CD14-positive monocyte (primary cell): Measurements from ENCODE around the gene PRTFDC1. TPM values are rescaled to one million over a fixed set of nuclear protein-coding genes. Genes with fewer than 3 reads are reported as not detected.

ENCODE experiments used
- DNase-seq, 3 donors: peaks; one replicate each; pipeline ENCODE4 v3.0.0-alpha.2; 2011 to 2022
- H2AFZ ChIP-seq: 2 replicates; pipeline ENCODE4 v1.6.0; 2012; ENCODE audit warnings: mild to moderate bottlenecking, low read depth, low read length, inconsistent platforms; ENCODE audit not compliant: insufficient read depth, poor library complexity, severe bottlenecking
- H3K27ac ChIP-seq, 2 donors: 1 replicate in 1 of 2; 2 replicates in 1 of 2; pipeline ENCODE4 v1.5.1; 2012 to 2013; ENCODE audit warnings: low read length in 2 of 2, control low read depth in 1 of 2, inconsistent platforms in 1 of 2, low read depth in 1 of 2, mild to moderate bottlenecking in 1 of 2
- H3K27me3 ChIP-seq, 2 donors: one replicate each; pipeline versions ENCODE4 v1.6.0 to v1.6.1; 2011 to 2013; ENCODE audit warnings: low read length in 2 of 2; ENCODE audit not compliant: control insufficient read depth in 2 of 2, insufficient read depth in 2 of 2
- H3K36me3 ChIP-seq, 2 donors: replicated peaks in 1 of 2; 1 replicate in 1 of 2; 2 replicates in 1 of 2; pipeline versions ENCODE4 v1.5.1 to v1.6.1; 2012 to 2013; ENCODE audit warnings: low read length in 2 of 2, control low read depth in 1 of 2, inconsistent platforms in 1 of 2, mild to moderate bottlenecking in 1 of 2; ENCODE audit not compliant: insufficient read depth in 2 of 2, control insufficient read depth in 1 of 2
- H3K4me1 ChIP-seq, 2 donors: 1 replicate in 1 of 2; 2 replicates in 1 of 2; pipeline versions ENCODE4 v1.5.1 to v1.6.1; 2012 to 2013; ENCODE audit warnings: low read length in 2 of 2, control low read depth in 1 of 2, inconsistent platforms in 1 of 2, mild to moderate bottlenecking in 1 of 2, moderate library complexity in 1 of 2; ENCODE audit not compliant: insufficient read depth in 2 of 2, control insufficient read depth in 1 of 2
- H3K4me2 ChIP-seq: replicated peaks from 2 replicates; pipeline ENCODE3; 2012; ENCODE audit warnings: low read length, moderate library complexity, mild to moderate bottlenecking; ENCODE audit not compliant: poor library complexity, severe bottlenecking; ENCODE audit errors: extremely low read depth
- H3K4me3 ChIP-seq, 3 experiments: fragments of 200-600 bp in 1 of 3; sonication (generic) in 1 of 3; replicated peaks in 1 of 3; 1 replicate in 2 of 3; 2 replicates in 1 of 3; pipeline ENCODE4 v1.5.1; 2011 to 2013; ENCODE audit warnings: low read length in 3 of 3, mild to moderate bottlenecking in 3 of 3, control low read depth in 2 of 3, low read depth in 2 of 3, inconsistent platforms in 1 of 3, moderate library complexity in 1 of 3
- H3K79me2 ChIP-seq: 2 replicates; pipeline ENCODE4 v1.6.0; 2012; ENCODE audit warnings: mild to moderate bottlenecking, control low read depth, inconsistent platforms, low read length, moderate library complexity; ENCODE audit not compliant: insufficient read depth
- H3K9ac ChIP-seq: 2 replicates; pipeline ENCODE4 v1.6.0; 2017; ENCODE audit warnings: low read length, mild to moderate bottlenecking; ENCODE audit not compliant: insufficient read depth, poor library complexity, severe bottlenecking
- H3K9me3 ChIP-seq, 2 donors: replicated peaks in 1 of 2; 1 replicate in 1 of 2; 2 replicates in 1 of 2; pipeline versions ENCODE4 v1.5.1 to v1.6.1; 2012 to 2013; ENCODE audit warnings: low read length in 2 of 2, control low read depth in 1 of 2; ENCODE audit not compliant: control insufficient read depth in 1 of 2, insufficient read depth in 1 of 2
- H4K20me1 ChIP-seq: 2 replicates; pipeline ENCODE4 v1.6.0; 2012; ENCODE audit warnings: mild to moderate bottlenecking, low read length, control low read depth, moderate library complexity; ENCODE audit not compliant: insufficient read depth
- H3K27ac Mint-ChIP-seq, 7 donors: one replicate each; pipeline ENCODE4 v1.8.0; 2020; ENCODE audit warnings: mild to moderate bottlenecking in 7 of 7, mixed read lengths in 7 of 7, moderate library complexity in 6 of 7, inconsistent platforms in 2 of 7
- H3K27me3 Mint-ChIP-seq, 3 donors: one replicate each; pipeline ENCODE4 v1.8.0; 2021 to 2022; ENCODE audit warnings: low read depth in 3 of 3, mild to moderate bottlenecking in 3 of 3, mixed read lengths in 3 of 3, moderate library complexity in 3 of 3, inconsistent platforms in 1 of 3
- H3K36me3 Mint-ChIP-seq, 2 donors: one replicate each; pipeline ENCODE4 v1.8.0; 2020; ENCODE audit warnings: mixed read lengths in 2 of 2, inconsistent platforms in 1 of 2, mild to moderate bottlenecking in 1 of 2
- H3K4me1 Mint-ChIP-seq: one replicate; pipeline ENCODE4 v1.8.0; 2020; ENCODE audit warnings: mild to moderate bottlenecking, mixed read lengths
- H3K4me3 Mint-ChIP-seq, 2 donors: one replicate each; pipeline ENCODE4 v1.8.0; 2020; ENCODE audit warnings: mild to moderate bottlenecking in 2 of 2, mixed read lengths in 2 of 2, moderate library complexity in 1 of 2
- H3K9me3 Mint-ChIP-seq, 7 donors: one replicate each; pipeline ENCODE4 v1.8.0; 2020 to 2022; ENCODE audit warnings: mixed read lengths in 7 of 7, mild to moderate bottlenecking in 6 of 7, moderate library complexity in 6 of 7, inconsistent platforms in 2 of 7
- CTCF ChIP-seq: fragments of 200-600 bp; IDR thresholded peaks from one replicate; pipeline ENCODE4 v1.8.0; 2022; ENCODE audit warnings: antibody characterized with exemption, mild to moderate bottlenecking
- WGBS: methylation state at CpG from one replicate; pipeline ENCODE4 v1.1.5; 2013; ENCODE audit warnings: missing lambda C conversion rate; ENCODE audit not compliant: insufficient coverage; 5-methylcytosine and 5-hydroxymethylcytosine counted together
- intact Hi-C, 2 donors: fragments of 100-400 bp; cut with micrococcal nuclease; formaldehyde crosslinking; loops; one replicate each; pipeline versions ENCODE4 v1.15.0 to v1.15.1; 2023
- polyA plus RNA-seq, 3 donors: library from polyadenylated mRNA; depleted of rRNA in 1 of 3; unstranded in 2 of 3; stranded (reverse) in 1 of 3; fragments of 300-500 nt in 2 of 3; fragments of >200 nt in 1 of 3; fragmentation: Illumina TruSeq in 2 of 3; gene quantifications; 1 replicate in 2 of 3; 2 replicates in 1 of 3; pipeline ENCODE4 v1.2.3, GENCODE V29; 2012 to 2021

The PRTFDC1 gene
- polyA plus RNA-seq, 3 donors: not detected

GRCh38 chr10:24916365-24916764 lies 36.0 kb downstream of the PRTFDC1 start:
- intact Hi-C loops: no loop called here
- H2AFZ ChIP-seq: no peak overlapping the region
- H4K20me1 ChIP-seq: no peaks in the 10 kb centered on the region
- H3K27me3 ChIP-seq: no peaks in the 10 kb centered on the region
- no peak overlapping the region for H3K4me3 Mint-ChIP-seq
- H3K79me2 ChIP-seq: no peaks in the 10 kb centered on the region
- peaks cover 20 to 21% of the 10 kb centered on the region in 2 donors for H3K4me1 ChIP-seq
- H3K36me3 ChIP-seq: no peaks in the 10 kb centered on the region
- peaks cover 3 to 8% (median 5%) of the 10 kb centered on the region in 7 donors for H3K9me3 Mint-ChIP-seq
- no peak overlapping the region for H3K4me3 ChIP-seq
- DNase-seq: peak; percentile 17 to 60 (median 29)
- no peak overlapping the region for H3K27ac Mint-ChIP-seq
- H3K36me3 Mint-ChIP-seq: peaks cover 0 to 4% of the 10 kb centered on the region in 2 donors
- no peaks in the 10 kb centered on the region for H3K9me3 ChIP-seq
- no peak for TF ChIP-seq CTCF
- H3K9ac ChIP-seq: no peak overlapping the region
- H3K4me2 ChIP-seq: no peak overlapping the region
- H3K27me3 Mint-ChIP-seq: no peaks in the 10 kb centered on the region
- WGBS: 90% methylated on average over 2 of the region's 2 CpGs
- no peak overlapping the region for H3K27ac ChIP-seq
- peaks cover 20% of the 10 kb centered on the region for H3K4me1 Mint-ChIP-seq

GRCh38 chr10:24915304-24915703 lies 37.1 kb downstream of the PRTFDC1 start:
- Mint-ChIP-seq H3K36me3 (peaks cover 0 to 4% of the 10 kb centered on the region in 2 donors), H3K27me3 (no peaks in the 10 kb centered on the region), H3K4me3 (no peak overlapping the region), H3K9me3 (peaks cover 3 to 8% (median 5%) of the 10 kb centered on the region in 7 donors), H3K4me1 (peaks cover 19% of the 10 kb centered on the region), H3K27ac (no peak overlapping the region)
- Histone ChIP-seq H3K27ac (no peak overlapping the region), H3K27me3 (no peaks in the 10 kb centered on the region), H3K4me3 (no peak overlapping the region), H3K4me1 (peaks cover 20 to 23% of the 10 kb centered on the region in 2 donors), H3K79me2 (no peaks in the 10 kb centered on the region), H2AFZ (no peak overlapping the region), H3K9ac (no peak overlapping the region), H3K4me2 (no peak overlapping the region), H4K20me1 (no peaks in the 10 kb centered on the region), H3K9me3 (no peaks in the 10 kb centered on the region), H3K36me3 (no peaks in the 10 kb centered on the region)
- DNase-seq: peak in 1 of 3 donors; percentile 23
- TF ChIP-seq CTCF: no peak
- intact Hi-C loops: no loop called here
